D721Med (cell line): ENCODE results near the gene RASL10A.
A peak's percentile ranks its signal among the peaks of the same experiment; 100 is the strongest.

Experiments used
- DNase-seq: peaks from one replicate; pipeline ENCODE4 v3.0.0; 2011; ENCODE audit warnings: low spot score; ENCODE audit not compliant: insufficient read length
- FAIRE-seq: peaks from 2 replicates; lab custom pipeline; 2011; peaks lifted over from hg19 to GRCh38; lab: Jason Lieb, UNC
- CTCF ChIP-seq: IDR thresholded peaks from 2 replicates; pipeline ENCODE4 v1.5.1; 2012; ENCODE audit warnings: mild to moderate bottlenecking, control low read depth; ENCODE audit not compliant: insufficient read depth; ENCODE audit errors: missing control alignments

Gene RASL10A

DNA sequence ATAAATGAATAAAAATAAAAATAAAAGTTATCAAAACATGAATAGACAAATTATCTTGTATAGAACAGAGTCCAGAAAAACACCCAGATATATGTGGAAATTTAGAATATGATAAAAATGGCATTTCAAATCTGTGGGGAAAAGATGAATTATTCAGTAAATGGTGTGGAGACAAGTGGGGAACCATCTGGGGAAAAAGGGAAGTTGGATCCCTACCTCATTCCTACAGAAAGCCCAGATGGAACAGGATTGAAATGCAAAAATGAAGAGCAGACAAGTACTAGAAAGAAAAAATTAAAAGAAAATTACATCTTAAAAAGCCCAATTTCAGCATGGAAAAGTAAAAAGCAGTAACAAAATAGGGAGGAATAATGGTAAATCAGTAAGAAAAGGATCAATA is 8.1 kb upstream of the RASL10A start:
- no peak for TF ChIP-seq CTCF
- FAIRE-seq (no peak), DNase-seq (no peak)

DNA sequence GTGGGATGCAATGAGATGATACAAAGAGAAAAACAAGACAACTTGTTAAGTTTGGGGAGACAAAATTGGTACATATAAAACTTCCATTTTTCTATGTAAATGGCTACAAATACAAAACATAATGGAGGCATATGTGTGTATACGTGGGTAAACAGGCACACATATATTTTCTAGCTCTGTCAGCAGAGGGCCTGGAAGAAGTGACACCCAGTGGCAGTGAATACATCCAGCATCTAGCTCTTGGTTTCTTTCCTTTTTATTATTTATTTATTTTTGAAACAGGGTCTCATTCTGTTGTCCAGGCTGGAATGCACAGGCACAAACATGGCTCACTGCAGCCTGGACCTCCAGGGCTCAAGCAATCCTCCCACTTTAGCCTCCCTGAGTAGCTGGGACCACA is 5.0 kb upstream of the RASL10A start:
- no peak for DNase-seq
- no peak for FAIRE-seq

GRCh38 chr22:29319072-29319471 is 3.6 kb upstream of the RASL10A start:
- FAIRE-seq (no peak), DNase-seq (no peak)
- no peak for TF ChIP-seq CTCF

More for the DNA sequence above, 5.0 kb upstream of the RASL10A start:
- peak; percentile 15 for TF ChIP-seq CTCF

- FAIRE-seq (no peak), DNase-seq (no peak)
- no peak for TF ChIP-seq CTCF
Measured at GRCh38 chr22:29317827-29318454, 2.4 kb upstream of the RASL10A start.

DNA sequence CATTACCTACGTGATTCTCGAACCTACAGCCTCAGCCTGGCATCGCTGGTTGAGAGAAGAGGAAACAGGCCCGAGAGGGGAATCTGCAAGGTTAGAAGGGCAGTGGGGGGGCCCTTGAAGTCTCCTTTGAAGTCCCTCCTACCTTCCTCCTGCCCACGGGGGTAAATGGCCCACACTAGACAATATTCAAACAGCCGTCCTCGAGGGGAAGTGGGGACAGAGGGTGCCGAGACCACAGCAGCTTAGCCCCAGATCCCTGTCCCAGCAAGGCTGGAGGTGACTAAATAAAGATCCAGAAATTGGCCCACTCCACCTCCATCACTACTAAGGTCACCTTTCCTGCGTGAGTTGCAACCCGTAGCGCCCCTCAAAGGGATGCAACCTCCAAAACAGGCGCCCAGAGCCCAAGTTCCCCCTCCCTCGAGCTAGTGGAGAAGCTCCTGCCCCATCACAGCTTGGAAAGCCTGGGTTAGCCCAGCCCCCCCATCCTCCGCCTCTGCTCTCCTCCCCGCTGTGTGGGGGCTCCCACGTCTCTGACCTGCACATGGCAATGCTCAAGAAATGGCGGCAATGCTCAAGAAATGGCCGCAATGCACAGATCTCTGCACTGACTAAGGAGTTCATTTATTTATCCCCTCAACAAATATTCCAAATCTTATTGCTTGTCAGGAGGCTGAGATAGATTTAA is 788 bp upstream of the RASL10A start:
- FAIRE-seq (no peak), DNase-seq (no peak)
- TF ChIP-seq CTCF = no peak

DNA sequence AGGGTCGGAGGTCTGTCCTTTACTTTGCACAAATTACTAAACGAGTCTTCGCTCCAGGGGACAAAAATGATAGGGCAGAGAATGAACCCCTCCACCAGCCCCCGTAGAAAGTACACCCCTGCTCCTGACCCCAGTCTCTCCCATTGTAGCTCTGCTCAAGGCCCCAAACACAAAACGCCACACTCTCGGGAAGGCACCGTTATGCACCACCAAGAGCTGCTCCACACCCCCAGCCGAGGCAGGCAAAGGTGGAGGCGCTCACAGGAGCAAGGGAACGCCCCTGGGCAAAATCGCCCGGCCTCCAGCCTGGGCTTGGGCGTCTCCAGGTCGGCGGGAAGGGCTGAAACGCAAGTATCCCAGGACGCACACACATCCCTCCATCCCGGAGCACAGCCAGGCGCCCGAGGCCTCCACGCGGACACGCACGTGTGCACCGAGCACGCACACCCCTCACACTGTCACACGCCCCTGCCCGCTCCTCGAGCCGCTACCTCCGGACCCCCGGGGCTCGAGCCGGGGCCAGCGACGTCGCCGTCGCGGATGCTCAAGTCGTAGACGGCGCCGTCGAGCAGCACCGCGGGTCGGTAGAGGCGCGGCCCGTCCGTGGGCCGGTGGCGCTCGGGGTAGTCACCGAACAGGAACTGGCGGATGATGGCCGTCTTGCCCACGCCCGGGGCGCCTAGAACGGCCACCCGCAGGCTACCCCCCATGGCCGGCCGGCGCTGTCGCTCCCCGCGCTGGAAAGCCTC is 786 bp downstream of the RASL10A start:
- TF ChIP-seq CTCF = no peak
- DNase-seq (no peak), FAIRE-seq (no peak)
